Osteoblast (primary cell): ENCODE data around the gene CALML5. TPM values are rescaled to one million over a fixed set of nuclear protein-coding genes. Genes with fewer than 3 reads are reported as not detected.
A peak's percentile ranks its signal among the peaks of the same experiment; 100 is the strongest.

Experiments
- DNase-seq: peaks from one replicate; pipeline ENCODE4 v3.0.0; 2011; ENCODE audit warnings: low spot score, mixed read lengths; ENCODE audit not compliant: insufficient read length; ENCODE audit errors: missing footprints
- H2AFZ ChIP-seq: 2 replicates; pipeline ENCODE4 v1.6.0; 2011; ENCODE audit warnings: mild to moderate bottlenecking, low read length
- H3K27ac ChIP-seq: 2 replicates; pipeline ENCODE4 v1.5.1; 2011; ENCODE audit warnings: mild to moderate bottlenecking, low read depth, low read length, moderate library complexity
- H3K27me3 ChIP-seq: 2 replicates; pipeline ENCODE4 v1.6.0; 2012; ENCODE audit warnings: mild to moderate bottlenecking, control low read depth, inconsistent platforms, low read length, moderate library complexity; ENCODE audit not compliant: insufficient read depth
- H3K36me3 ChIP-seq: 2 replicates; pipeline ENCODE4 v1.5.1; 2011; ENCODE audit warnings: mild to moderate bottlenecking, low read length, control low read depth, moderate library complexity; ENCODE audit not compliant: insufficient read depth
- H3K4me1 ChIP-seq: 2 replicates; pipeline ENCODE4 v1.5.1; 2011; ENCODE audit warnings: mild to moderate bottlenecking, low read length, control low read depth, moderate library complexity; ENCODE audit not compliant: insufficient read depth
- H3K4me2 ChIP-seq: 2 replicates; pipeline ENCODE4 v1.6.0; 2011; ENCODE audit warnings: mild to moderate bottlenecking, low read length; ENCODE audit not compliant: insufficient read depth
- H3K4me3 ChIP-seq: fragments of 200-600 bp; sonication (generic); 3 replicates; pipeline ENCODE4 v1.5.1; 2012; ENCODE audit warnings: mild to moderate bottlenecking, low read length, inconsistent platforms; ENCODE audit not compliant: insufficient read depth
- H3K79me2 ChIP-seq: 2 replicates; pipeline ENCODE4 v1.6.0; 2012; ENCODE audit warnings: mild to moderate bottlenecking, low read length, control low read depth, inconsistent platforms; ENCODE audit not compliant: insufficient read depth
- H3K9me3 ChIP-seq: 2 replicates; pipeline ENCODE4 v1.5.1; 2011; ENCODE audit warnings: low read depth, low read length, control low read depth
- H4K20me1 ChIP-seq: 2 replicates; pipeline ENCODE4 v1.6.0; 2012; ENCODE audit warnings: mild to moderate bottlenecking, low read length, control low read depth; ENCODE audit not compliant: insufficient read depth
- CTCF ChIP-seq: IDR thresholded peaks from 2 replicates; pipeline ENCODE4 v1.5.1; 2011; ENCODE audit warnings: mild to moderate bottlenecking, low read depth, low read length, moderate library complexity; ENCODE audit errors: extremely low read depth
- total RNA-seq: library from RNA; depleted of rRNA; stranded (reverse); fragments of >200 nt; gene quantifications from 2 replicates; pipeline ENCODE4 v1.2.3, GENCODE V29; 2012

Gene CALML5
- total RNA-seq, 1 donor: not detected

DNA sequence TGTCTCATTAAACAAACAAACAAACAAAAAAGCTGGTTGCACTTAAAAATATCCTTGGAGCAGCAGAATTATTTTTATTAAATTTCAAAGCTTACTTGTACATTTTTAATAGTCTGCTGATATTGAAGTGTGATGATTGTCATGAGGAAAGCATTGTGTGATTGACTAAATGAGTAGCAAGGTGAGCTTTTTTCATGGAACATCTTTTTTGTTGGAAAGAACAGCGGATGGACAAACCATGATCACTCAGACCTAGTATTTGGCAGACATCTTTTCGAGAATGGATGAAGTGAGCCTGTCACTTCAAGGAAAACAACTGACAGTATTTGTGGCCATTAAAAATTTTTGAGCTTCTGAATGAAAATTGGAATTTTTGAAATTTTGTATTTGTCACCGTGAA is 19.7 kb upstream of the CALML5 start:
- no peak overlapping the region for H3K4me2 ChIP-seq
- no peaks in the 10 kb centered on the region for H3K27me3 ChIP-seq
- no peak overlapping the region for H2AFZ ChIP-seq
- no peaks in the 10 kb centered on the region for H4K20me1 ChIP-seq
- H3K4me3 ChIP-seq: no peak overlapping the region
- H3K27ac ChIP-seq: no peak overlapping the region
- TF ChIP-seq CTCF: no peak
- no peak for DNase-seq
- H3K9me3 ChIP-seq: no peaks in the 10 kb centered on the region
- H3K36me3 ChIP-seq: no peaks in the 10 kb centered on the region
- no peaks in the 10 kb centered on the region for H3K79me2 ChIP-seq
- no peaks in the 10 kb centered on the region for H3K4me1 ChIP-seq

GRCh38 chr10:5518143-5518542 is 18.8 kb upstream of the CALML5 start:
- no peak overlapping the region for H3K27ac ChIP-seq
- H3K4me2 ChIP-seq: no peak overlapping the region

GRCh38 chr10:5517546-5517945 is 18.2 kb upstream of the CALML5 start:
- no peaks in the 10 kb centered on the region for H3K4me1 ChIP-seq
- no peak overlapping the region for H3K27ac ChIP-seq
- H4K20me1 ChIP-seq: no peaks in the 10 kb centered on the region
- H3K4me2 ChIP-seq: no peak overlapping the region
- no peaks in the 10 kb centered on the region for H3K9me3 ChIP-seq
- no peak for TF ChIP-seq CTCF
- no peak overlapping the region for H3K4me3 ChIP-seq
- no peaks in the 10 kb centered on the region for H3K36me3 ChIP-seq
- no peak for DNase-seq
- H2AFZ ChIP-seq: no peak overlapping the region
- no peaks in the 10 kb centered on the region for H3K79me2 ChIP-seq
- H3K27me3 ChIP-seq: peaks cover 2% of the 10 kb centered on the region

More at GRCh38 chr10:5518143-5518542, 18.8 kb upstream of the CALML5 start:
- Histone ChIP-seq H2AFZ (no peak overlapping the region), H3K79me2 (no peaks in the 10 kb centered on the region), H3K9me3 (no peaks in the 10 kb centered on the region), H3K4me1 (no peaks in the 10 kb centered on the region), H3K4me3 (no peak overlapping the region), H3K36me3 (no peaks in the 10 kb centered on the region), H4K20me1 (no peaks in the 10 kb centered on the region), H3K27me3 (no peaks in the 10 kb centered on the region)
- TF ChIP-seq CTCF: no peak
- no peak for DNase-seq

DNA sequence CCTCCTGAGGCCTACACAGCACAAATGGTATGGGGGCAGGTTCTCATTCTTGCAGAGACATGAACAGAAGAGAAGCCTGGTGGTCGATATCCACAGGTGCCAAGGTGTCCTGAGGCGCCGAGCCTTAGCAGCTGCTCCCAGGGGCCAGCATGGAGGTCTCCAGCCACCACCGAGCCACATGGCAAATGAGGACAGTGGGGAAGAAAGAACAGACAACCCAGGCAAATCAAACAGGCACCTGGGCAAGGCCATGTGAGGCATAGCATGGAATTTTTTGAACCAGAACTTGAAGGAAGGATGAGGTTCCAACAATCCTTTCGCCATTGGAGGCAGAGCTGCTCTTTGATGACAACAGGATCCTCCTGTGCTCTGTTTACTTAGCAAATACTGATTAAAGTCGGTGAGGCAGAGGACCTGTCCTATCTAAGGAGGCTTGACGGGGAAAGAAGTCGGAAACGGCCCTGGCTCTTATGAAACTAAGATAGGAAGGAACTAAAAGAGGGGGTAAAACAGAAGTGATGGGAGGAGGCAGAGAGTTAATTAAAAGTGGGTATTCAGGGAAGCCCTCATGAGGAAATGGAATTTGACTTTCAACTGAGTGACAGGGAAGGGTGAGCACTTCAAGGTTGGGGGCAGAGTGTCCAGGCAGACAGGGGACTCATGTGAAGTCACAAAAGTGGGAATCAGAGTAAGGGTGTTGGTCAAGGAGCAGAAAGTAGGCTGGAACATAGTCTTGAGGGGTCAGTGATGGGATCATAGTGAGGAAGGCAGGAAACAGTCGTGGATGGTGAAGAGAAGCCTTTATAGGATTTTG is 16.8 kb upstream of the CALML5 start:
- DNase-seq: peak; percentile 68
- Histone ChIP-seq H4K20me1 (no peaks in the 10 kb centered on the region), H3K4me1 (no peaks in the 10 kb centered on the region), H3K4me2 (no peak overlapping the region), H3K4me3 (no peak overlapping the region), H3K27ac (no peak overlapping the region), H3K9me3 (no peaks in the 10 kb centered on the region), H3K36me3 (no peaks in the 10 kb centered on the region), H2AFZ (no peak overlapping the region), H3K79me2 (no peaks in the 10 kb centered on the region), H3K27me3 (peaks cover 4% of the 10 kb centered on the region)
- no peak for TF ChIP-seq CTCF
